Measurements from ENCODE around the gene PTPRT.

The PTPRT gene

DNA sequence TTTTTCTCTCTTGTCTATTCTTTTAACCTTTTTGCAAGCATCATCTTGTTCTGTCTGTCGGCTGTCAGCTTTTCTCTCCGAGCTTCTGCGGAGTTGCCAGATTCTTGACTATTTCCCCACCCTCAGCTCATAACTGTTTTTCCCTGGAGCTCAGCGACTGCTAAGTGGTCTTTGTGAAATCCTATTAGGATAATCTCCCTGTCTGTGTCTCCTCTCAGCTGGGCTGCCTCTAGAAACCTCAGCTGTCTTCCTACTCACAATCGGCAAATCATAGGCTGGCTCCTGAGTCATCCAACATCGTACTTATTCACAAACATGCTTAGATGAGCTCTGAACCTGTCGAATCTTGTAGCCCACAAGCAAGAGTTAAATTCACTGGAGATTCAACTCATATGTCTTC, 332.3 kb downstream of the PTPRT start:
- TF ChIP-seq, protein P1, sequence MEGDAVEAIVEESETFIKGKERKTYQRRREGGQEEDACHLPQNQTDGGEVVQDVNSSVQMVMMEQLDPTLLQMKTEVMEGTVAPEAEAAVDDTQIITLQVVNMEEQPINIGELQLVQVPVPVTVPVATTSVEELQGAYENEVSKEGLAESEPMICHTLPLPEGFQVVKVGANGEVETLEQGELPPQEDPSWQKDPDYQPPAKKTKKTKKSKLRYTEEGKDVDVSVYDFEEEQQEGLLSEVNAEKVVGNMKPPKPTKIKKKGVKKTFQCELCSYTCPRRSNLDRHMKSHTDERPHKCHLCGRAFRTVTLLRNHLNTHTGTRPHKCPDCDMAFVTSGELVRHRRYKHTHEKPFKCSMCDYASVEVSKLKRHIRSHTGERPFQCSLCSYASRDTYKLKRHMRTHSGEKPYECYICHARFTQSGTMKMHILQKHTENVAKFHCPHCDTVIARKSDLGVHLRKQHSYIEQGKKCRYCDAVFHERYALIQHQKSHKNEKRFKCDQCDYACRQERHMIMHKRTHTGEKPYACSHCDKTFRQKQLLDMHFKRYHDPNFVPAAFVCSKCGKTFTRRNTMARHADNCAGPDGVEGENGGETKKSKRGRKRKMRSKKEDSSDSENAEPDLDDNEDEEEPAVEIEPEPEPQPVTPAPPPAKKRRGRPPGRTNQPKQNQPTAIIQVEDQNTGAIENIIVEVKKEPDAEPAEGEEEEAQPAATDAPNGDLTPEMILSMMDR (IDR thresholded peaks at IDR 0.05; ENCODE audit: insufficient read depth, low read depth, low read length, missing control alignments), result no peak
- H3K4me3 ChIP-seq (ENCODE audit: low read depth, low read length), result no peak overlapping the region
- DNase-seq (ENCODE audit: low read depth), result no peak

- TF ChIP-seq, protein P1 (IDR thresholded peaks at IDR 0.05; ENCODE audit: insufficient read depth, low read depth, low read length, missing control alignments), result no peak
- DNase-seq (ENCODE audit: low read depth), result no peak
- H3K4me3 ChIP-seq (ENCODE audit: low read depth, low read length), result no peak overlapping the region
Observed at GRCh38 chr20:42855896-42856295, 333.8 kb downstream of the PTPRT start.

- TF ChIP-seq, protein P1 (IDR thresholded peaks at IDR 0.05; ENCODE audit: insufficient read depth, low read depth, low read length, missing control alignments), result no peak
- no peak overlapping the region for H3K4me3 ChIP-seq (ENCODE audit: low read depth, low read length)
- DNase-seq (ENCODE audit: low read depth), result no peak
Observed at GRCh38 chr20:42852691-42853090, 337.0 kb downstream of the PTPRT start.

DNA sequence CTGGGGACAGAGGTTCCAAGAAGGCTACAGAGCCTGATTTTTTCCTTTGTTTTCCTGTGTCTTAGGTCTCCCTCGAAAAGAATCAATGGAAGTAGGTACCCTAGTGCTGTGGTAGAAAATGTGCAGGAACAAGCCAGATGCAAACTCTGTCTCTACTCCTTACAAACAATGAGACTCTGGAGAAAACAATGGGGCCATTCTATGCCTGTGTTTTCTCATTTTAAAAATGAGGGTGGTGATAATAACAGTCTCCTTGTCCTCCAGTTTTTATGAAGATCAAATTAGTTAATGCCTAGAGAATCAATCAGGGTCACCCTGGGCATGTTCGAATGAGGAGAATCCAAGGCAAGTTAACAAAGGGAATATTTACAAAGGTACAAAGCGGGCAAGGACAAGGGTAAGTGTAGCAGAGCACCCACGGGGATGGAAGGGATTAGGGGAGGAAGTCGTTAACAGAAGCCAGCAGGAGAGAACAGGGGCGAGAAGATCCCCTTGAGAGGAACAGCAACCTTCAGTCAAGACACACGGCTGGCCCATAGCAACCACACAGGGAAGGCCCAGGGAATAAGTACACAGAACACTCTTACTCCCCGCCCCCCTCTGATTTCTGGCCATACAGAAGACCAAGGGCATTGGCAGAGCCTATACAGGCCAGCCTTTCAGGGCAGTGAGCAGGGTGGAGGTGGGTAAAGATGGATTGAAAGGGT, 342.8 kb downstream of the PTPRT start:
- no peak for DNase-seq (ENCODE audit: low read depth)
- H3K4me3 ChIP-seq (ENCODE audit: low read depth, low read length), result no peak overlapping the region
- TF ChIP-seq, protein P1 (IDR thresholded peaks at IDR 0.05; ENCODE audit: insufficient read depth, low read depth, low read length, missing control alignments), result no peak

- H3K4me3 ChIP-seq (ENCODE audit: low read depth, low read length), result no peak overlapping the region
- no peak for DNase-seq (ENCODE audit: low read depth)
- TF ChIP-seq, protein P1 (IDR thresholded peaks at IDR 0.05; ENCODE audit: insufficient read depth, low read depth, low read length, missing control alignments), result no peak
Observed at GRCh38 chr20:42844751-42845150, 345.0 kb downstream of the PTPRT start.

DNA sequence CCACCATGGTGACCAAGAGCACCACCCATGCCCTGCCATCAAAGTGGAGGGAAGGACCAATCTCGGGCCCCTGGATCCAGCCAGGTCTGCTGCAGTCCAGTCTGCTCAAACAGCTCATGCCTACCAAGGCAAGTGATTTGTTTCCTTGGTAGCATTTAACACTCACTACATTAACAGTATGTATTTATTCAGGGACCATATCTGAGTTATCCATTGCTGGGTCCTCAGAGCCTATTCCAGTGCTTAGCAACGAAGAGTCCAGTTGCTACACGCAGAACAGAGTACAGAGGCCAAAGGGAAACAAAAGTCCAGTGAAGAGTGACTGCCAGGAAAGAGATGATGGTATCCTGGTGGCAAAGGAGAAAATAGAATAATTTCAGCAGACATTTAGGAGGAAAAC, 352.2 kb downstream of the PTPRT start:
- no peak for DNase-seq (ENCODE audit: low read depth)
- TF ChIP-seq, protein P1 (IDR thresholded peaks at IDR 0.05; ENCODE audit: insufficient read depth, low read depth, low read length, missing control alignments), result no peak
- H3K4me3 ChIP-seq (ENCODE audit: low read depth, low read length), result no peak overlapping the region

DNA sequence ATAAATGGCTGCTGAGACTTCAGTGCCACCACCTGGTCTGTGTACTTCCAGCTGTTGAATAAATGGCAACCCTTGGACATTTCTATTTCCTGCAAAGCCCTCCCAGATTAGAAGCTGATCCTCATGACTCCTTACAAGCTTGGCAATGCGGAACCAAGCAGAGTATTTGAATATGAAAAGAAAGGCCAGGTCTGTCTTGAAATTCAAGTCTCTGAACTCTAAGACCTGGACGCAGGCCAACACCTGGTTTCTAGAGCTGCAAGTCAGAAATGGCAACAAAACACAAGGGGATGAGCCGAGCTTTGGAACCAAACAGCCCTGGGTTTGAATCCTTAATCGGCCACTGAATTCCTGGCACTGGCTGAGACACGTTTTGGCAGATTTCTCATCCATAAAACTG, 353.4 kb downstream of the PTPRT start:
- DNase-seq (ENCODE audit: low read depth), result no peak
- H3K4me3 ChIP-seq (ENCODE audit: low read depth, low read length), result no peak overlapping the region
- TF ChIP-seq, protein P1 (IDR thresholded peaks at IDR 0.05; ENCODE audit: insufficient read depth, low read depth, low read length, missing control alignments), result no peak
